Testis (tissue), 2 donors: Measurements from ENCODE around the gene CRY1.

Source experiments
- CTCF ChIP-seq, 3 experiments: fragments of 450-650 bp in 2 of 3; fragments of 200-600 bp in 1 of 3; sonication (generic) in 1 of 3; IDR thresholded peaks; one replicate each; pipeline ENCODE4 v1.5.1; 2016 to 2019; ENCODE audit warnings: antibody characterized with exemption in 3 of 3, mild to moderate bottlenecking in 2 of 3, moderate library complexity in 1 of 3
- POLR2A ChIP-seq: fragments of 450-650 bp; IDR thresholded peaks from one replicate; pipeline ENCODE4 v1.6.1; 2017; ENCODE audit warnings: antibody characterized with exemption, mild to moderate bottlenecking, moderate library complexity

GRCh38 chr12:107130830-107131611 lies 37.7 kb upstream of the CRY1 start:
- no peak for TF ChIP-seq CTCF (IDR thresholded peaks at IDR 0.05)
- no peak for TF ChIP-seq POLR2A
